GM18909 (cell line): ENCODE data around the gene SENP6.
"Not testable (repeated sequence)": the region's sequence is repeated elsewhere in the genome, so short reads cannot be mapped to it uniquely, and the experiment has no call there.

Source experiments
- ATAC-seq: cut with Tn5 transposase; IDR thresholded peaks from one replicate; pipeline ENCODE4 v1.9.1; 2021; ENCODE audit warnings: mild to moderate bottlenecking; ENCODE audit not compliant: unreplicated experiment, poor library complexity

The SENP6 gene

GRCh38 chr6:75643173-75643572 is 41.5 kb downstream of the SENP6 start:
- no peak for ATAC-seq

GRCh38 chr6:75656479-75656878 is 54.8 kb downstream of the SENP6 start:
- peak; percentile 64 for ATAC-seq

DNA sequence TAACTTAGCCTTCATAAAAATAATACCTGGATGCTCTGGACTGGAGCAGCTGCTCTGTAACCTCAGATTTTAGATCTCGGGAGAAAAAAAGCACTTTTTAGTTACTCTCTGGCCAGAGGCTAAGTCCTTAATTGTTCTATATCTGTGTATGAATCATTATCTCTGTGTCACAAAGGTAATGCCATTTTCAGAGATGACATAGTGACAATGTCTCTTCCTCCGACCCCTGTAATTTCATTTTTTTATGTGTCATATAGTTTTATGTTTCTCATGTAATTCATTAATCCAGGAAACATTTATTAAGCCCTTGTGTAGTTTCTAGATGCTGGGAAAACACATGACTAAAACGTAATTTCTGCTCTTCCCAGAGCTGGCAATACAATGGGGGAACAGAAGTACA is 55.6 kb downstream of the SENP6 start:
- ATAC-seq: no peak

GRCh38 chr6:75666592-75666991 is 64.9 kb downstream of the SENP6 start:
- ATAC-seq: no peak

- ATAC-seq: no peak
These were observed 72.2 kb downstream of the SENP6 start for GRCh38 chr6:75673884-75674283.

DNA sequence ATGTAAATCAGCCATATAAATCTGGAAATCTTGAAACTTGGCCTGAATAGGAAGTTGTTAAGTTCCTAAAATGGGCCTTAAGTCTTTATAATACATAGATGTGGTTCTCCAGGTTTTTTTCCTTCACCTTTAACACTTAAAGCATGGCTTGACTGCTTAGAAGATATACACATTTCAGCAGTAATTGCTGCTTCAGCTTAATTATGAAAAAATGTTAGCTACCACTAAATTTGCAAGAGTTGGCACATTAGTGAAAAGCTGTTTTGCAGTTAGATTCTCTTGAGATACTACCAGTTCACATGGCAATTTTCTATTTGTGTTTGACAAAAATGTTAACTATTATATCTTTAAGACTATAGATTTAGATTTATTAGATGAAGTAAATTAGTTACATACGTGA is 74.7 kb downstream of the SENP6 start:
- no peak for ATAC-seq

DNA sequence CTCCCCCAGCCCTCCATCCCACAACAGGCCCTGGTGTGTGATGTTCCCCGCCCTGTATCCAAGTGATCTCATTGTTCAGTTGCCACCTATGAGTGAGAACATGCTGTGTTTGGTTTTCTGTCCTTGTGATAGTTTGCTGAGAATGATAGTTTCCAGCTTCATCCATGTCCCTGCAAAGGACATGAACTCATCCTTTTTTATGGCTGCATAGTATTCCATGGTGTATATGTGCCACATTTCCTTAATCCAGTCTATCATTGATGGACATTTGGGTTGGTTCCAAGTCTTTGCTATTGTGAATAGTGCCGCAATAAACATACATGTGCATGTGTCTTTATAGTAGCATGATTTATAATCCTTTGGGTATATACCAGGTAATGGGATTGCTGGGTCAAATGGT is 80.9 kb downstream of the SENP6 start:
- not testable (repeated sequence) for ATAC-seq

DNA sequence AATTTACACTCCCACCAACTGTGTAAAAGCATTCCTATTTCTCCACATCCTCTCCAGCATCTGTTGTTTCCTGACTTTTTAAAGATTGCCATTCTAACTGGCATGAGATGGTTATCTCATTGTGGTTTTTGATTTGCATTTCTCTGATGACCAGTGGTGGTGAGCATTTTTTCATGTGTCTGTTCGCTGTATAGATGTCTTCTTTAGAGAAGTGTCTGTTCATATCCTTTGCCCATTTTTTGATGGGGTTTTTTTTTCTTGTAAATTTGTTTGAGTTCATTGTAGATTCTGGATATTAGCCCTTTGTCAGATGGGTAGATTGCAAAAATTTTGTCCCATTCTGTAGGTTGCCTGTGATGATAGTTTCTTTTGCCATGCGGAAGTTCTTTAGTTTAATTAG is 81.3 kb downstream of the SENP6 start:
- not testable (repeated sequence) for ATAC-seq

- ATAC-seq: not testable (repeated sequence)
These were observed 85.9 kb downstream of the SENP6 start for GRCh38 chr6:75687535-75687934.

DNA sequence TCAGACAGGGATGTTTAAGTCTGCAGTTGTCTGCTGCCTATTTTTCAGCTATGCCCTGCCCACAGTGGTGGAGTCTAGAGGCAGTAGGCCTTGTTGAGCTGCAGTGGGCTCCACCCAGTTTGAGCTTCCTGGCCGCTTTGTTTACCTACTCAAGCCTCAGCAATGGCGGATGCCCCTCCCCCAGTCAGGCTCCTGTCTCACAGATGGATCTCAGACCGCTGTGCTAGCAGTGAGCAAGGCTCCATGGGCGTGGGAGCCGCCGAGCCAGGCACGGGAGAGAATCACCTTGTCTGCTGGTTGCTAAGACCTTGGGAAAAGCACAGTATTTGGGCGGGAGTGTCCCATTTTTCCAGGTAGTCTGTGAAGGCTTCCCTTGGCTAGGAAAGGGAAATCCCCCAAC is 86.3 kb downstream of the SENP6 start:
- not testable (repeated sequence) for ATAC-seq

GRCh38 chr6:75689576-75689975 is 87.9 kb downstream of the SENP6 start:
- ATAC-seq: no peak

DNA sequence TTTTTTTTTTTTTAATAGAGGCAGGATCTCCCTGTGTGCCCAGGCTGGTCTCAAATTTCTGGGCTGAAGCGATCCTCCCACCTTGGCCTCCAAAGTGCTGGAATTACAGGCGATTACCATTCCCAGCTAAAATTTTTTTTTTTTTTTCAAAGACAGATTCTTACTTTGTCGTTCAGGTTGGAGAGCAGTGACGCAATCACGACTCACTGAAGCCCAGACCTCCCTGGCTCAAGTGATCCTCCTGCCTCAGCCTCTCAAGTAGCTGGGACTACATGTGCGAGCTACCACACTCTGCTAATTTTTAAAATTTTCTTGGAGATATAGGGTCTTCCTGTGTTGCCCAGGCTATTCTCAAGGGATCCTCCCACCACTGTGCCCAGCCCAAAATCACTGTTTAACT is 89.3 kb downstream of the SENP6 start:
- no peak for ATAC-seq

DNA sequence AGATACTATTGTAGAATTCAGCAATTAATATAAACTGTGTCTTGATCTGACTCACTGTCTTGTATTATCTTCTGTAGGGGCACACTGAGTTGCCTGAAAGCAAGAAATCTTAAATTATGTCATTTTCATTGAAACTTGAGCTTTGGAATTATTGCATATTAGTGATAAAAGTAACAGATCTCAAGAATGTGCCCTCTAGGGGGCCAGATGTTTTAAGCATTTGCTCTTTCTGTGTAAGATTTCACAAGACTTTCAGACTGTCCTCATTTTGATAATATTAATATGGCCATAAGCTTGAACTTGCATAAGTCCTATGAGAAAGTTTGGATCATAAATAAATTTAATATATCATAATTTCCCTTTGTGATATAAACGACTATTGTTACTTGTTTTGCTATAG is 91.9 kb downstream of the SENP6 start:
- no peak for ATAC-seq

- ATAC-seq: no peak
These were observed 92.7 kb downstream of the SENP6 start for GRCh38 chr6:75694406-75694805.

DNA sequence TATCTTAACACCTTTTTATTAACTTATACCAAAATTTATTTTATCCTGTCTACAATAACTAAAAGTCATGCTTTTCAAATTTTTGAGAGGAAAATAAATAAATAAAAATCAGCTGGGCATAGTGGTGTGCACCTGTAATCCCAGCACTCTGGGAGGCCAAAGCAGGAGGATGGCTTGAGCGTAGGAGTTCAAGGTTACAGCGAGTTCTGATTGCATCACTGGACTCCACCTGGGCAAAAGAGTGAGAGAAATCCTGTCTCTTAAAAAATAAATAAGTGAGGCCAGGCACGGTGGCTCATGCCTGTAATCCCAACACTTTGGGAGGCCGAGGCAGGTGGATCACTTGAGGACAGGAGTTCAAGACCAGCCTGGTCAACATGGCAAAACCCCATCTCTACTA is 106.7 kb downstream of the SENP6 start:
- ATAC-seq: not testable (repeated sequence)

DNA sequence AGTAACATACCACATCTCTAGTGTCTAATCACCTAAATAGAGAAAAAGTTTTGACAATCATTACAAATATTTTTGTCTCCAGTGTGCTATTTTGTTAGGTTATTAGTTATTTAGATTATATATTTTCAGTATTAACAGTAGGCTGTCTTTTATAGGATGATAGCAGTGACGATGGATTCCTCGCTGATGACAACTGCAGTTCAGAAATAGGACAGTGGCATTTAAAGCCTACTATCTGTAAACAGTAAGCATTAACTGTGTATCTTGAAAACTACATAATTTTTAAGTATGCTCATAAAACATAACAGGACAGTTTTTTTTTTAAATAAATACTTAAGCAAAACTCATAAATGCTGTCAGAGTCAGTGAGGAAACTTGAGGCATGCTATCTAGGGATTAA is 109.5 kb downstream of the SENP6 start:
- ATAC-seq: no peak

DNA sequence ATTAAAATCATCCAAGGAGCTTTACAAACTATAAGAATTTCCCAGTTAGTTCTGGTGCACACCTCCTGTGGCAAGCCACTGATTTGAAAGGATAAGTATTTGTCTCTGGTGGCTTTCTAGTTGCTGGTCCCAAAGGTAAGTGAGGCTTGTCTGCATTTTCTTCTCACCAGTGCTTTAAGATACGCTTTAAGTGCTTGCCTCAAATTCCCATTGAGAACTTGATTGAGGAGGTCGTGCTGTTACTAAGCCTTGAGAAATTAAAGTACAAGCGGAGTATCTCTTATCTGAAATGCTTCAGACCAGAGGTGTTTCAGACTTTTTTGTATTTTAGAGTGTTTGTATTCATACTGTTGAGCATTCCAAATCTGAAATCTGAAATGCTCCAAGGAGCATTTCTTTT is 117.5 kb downstream of the SENP6 start:
- ATAC-seq: no peak

GRCh38 chr6:75723382-75723781 is 121.7 kb downstream of the SENP6 start:
- ATAC-seq: no peak

- no peak for ATAC-seq
These were observed 125.5 kb downstream of the SENP6 start for GRCh38 chr6:75727206-75727605.

- ATAC-seq: not testable (repeated sequence)
These were observed 129.3 kb downstream of the SENP6 start for GRCh38 chr6:75731029-75731428.

GRCh38 chr6:75735491-75736186 is 134.0 kb downstream of the SENP6 start:
- ATAC-seq: peak; percentile 93

DNA sequence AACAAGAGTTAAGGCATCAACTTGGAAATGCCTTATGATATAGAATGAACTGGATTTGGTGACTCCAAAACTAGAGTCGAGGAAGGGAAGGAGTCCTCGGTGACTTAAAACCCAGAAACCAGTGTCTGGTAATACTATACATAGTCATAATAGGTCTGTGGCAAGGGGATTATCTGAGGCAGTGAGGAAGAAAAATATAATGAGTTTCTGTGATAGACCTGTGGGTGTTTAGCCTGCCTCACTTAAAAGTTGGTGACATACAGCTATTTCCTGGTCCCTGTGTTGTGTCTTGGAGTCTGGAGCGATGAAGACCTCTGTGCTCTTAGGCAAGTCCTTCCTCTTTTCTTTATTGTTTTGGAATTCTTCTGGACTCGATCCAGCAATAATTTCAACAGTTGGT is 142.3 kb downstream of the SENP6 start:
- ATAC-seq: no peak

GRCh38 chr6:75745404-75745803 is 143.7 kb downstream of the SENP6 start:
- no peak for ATAC-seq
